ENCODE measurements around the gene EHD4.

The EHD4 gene

DNA sequence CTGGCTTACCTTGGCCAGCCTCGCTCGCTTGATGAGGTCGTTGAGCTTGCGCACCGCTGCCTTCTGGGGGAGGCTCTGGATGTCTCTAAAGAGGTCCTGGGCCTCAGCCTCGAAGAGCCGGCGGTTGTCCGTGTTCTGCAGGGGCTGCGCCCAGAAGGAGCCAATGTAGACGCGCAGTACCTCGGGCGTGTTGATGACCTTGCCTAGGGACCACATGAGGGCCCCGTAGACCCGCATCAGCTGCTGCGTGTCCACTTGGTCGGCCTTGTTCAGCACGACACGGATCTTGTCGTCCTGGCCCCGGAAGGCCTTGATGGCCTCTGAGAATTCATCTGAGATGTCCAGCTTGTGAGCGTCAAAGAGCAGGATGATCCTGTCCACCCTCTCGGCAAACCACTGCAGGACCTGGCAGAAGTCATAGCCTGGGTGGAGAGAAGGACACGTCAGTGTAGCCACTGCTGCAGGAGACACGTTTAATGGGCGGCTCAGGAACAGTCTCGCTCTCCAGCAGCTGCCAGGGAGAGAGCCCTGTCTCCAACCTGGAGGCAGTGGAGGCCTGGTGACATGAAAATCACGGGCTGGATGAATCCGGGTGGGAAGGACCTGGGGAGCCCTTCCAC, 53.0 kb downstream of the EHD4 start:
- DNase-seq (ENCODE audit: low read depth), result no peak

DNA sequence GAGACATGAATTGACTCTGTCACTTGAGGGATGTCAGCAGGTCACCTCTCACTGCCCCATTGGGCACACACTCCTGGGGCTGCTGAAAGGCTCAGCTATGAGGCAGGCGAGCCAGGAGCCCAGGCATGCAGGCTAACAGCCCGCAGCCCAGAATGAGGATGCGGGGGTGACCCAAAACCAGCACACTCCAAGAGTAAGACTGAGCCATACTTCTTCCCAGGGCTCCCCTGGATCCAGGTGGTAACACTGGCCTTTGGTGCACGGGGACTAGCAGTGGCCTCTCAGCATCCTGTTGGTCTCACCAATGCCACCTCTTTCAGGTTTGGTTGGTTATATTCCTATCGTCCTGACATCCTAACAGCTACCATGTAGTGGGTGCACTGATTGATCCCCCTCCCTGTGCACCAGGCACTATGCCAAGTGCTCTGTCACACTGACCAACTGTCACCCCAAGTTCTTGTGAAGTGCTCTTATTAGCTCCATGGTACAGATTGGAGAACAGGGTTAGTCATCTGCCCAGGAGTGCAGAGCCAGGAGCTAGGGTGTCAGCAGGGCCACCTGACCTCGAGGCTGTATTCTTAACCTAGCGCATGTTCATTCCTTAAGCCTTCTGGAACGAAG, 53.7 kb downstream of the EHD4 start:
- no peak for DNase-seq (ENCODE audit: low read depth)

DNA sequence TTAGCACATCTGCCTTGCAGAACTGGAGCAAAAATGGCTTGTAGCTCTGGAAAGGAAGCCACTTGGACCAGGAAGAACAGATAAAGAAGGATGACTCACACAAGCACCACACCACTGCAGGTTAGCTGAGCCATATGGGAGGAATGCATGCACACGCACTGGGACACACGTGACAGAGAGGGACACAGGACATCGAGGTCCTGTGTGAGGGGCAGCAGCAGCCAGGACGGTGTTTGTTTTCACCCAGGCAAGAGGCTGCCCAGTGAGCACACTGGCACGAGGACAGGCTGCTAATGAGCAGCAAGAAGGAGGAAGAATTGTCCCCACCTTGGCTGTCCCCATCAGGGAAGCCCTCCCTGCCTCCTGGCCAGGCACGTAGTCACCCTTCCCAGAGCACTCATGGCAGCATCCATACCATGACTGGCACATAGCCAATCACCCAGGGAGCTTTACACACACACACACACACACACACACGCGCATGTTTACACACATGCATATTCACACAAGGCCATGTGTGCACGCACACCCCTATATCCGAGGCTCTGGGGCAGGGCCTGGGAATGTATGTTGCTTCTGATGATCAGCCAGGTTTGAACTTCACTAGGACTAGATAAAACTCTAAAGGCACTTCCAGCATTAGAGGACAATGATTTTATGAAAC, 54.5 kb downstream of the EHD4 start:
- no peak for DNase-seq (ENCODE audit: low read depth)

DNA sequence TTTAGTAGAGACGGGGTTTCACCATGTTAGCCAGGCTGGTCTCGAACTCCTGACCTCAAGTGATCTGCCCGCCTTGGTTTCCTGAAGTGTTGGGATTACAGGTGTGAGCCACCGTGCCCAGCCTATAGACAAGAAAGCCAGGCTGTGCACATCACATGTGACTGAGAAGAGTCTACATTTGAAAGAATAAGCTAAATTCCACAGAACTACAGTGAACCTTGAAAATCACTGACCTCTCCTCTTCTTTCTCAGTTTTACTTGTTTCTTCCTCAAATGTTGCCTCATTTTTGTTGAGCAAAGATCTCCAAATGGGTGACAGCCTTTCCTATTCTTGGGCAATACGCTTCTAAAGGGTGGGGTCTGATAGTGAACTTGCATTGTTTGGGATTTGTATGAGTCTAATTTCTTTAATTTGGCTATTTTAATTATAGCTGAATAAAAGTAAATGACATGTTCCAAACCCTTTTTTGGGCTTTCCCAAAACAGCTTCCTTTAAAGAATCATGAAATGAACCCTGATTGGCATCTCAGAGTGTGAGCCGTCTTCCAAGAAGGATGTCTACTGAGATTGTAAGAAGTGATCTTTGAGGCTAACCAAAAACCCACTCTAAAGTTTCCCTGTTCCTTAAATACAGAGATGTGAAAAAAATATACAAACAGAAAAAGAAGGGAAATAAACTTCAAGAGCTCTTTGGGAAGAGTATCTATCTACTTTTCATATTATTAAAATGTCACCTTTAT, 56.9 kb downstream of the EHD4 start:
- DNase-seq (ENCODE audit: low read depth), result no peak

DNA sequence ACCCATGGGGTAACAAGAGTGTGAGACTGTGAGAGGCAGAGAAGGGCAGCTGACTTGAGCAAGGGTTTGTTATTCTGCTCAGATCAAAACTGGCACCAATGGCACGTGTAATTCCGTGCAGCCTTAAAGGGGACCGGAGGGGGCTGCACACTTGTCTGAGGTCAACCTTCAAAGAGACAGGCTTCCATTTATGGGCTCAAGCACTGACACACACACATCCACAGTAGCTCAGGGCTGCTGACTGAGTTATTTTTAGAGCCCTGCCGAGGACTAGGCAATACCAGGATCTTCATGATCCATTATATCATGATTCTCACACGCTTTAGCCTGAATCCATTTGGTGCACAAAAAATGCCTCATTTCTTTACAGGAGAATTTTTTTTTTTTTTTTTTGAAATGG, 57.9 kb downstream of the EHD4 start:
- no peak for DNase-seq (ENCODE audit: low read depth)

DNA sequence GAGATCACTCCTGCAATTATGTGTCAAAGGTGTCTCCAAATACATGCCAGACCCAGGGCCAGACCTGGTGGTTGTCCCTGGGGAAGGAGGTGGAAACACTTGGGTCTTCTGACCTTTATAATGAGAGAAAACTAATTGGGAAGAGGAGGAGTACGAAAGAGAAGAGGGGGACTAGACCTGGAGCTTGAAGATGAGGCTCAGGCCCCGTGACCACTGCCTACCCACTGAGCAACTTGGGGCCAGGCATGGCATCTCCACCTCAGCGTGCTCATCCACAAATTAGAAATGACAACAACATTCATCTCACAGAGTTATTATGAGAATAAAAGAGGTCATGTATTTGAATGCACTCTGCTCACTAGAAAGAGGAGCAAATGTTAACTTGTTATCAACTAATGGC, 59.1 kb downstream of the EHD4 start:
- DNase-seq (ENCODE audit: low read depth), result no peak

DNA sequence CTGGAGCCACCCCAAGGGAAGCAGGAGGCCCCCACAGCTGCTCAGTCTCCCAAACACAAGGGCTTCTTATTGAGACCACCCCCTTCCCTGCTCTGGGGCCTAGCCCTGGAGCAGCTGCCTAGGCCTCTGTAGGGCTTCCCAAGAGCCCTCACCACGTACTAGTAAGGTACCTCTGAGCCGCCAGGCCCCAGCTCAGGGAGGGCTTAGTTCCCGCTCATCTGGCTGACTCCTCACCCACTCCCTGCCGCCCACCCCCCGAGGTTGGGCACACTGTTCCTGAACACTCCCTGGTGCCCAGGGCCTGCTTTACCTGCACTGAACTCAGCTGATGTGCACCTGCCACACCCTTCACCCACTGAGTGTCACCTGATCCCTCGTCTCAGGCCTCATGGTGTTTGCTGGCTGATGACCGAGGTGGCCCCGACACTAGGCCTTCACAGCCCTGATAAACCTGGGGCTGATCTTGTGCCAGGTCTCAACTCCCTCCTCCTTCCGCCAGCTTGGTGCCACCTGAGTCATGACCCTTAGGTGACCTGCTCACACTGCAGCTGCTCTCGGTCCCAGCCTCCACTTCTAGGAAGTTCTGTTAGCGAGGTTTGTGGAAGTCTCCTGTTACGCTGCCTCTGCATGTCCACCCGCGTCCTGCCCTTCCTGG, 60.5 kb downstream of the EHD4 start:
- no peak for DNase-seq (ENCODE audit: low read depth)

DNA sequence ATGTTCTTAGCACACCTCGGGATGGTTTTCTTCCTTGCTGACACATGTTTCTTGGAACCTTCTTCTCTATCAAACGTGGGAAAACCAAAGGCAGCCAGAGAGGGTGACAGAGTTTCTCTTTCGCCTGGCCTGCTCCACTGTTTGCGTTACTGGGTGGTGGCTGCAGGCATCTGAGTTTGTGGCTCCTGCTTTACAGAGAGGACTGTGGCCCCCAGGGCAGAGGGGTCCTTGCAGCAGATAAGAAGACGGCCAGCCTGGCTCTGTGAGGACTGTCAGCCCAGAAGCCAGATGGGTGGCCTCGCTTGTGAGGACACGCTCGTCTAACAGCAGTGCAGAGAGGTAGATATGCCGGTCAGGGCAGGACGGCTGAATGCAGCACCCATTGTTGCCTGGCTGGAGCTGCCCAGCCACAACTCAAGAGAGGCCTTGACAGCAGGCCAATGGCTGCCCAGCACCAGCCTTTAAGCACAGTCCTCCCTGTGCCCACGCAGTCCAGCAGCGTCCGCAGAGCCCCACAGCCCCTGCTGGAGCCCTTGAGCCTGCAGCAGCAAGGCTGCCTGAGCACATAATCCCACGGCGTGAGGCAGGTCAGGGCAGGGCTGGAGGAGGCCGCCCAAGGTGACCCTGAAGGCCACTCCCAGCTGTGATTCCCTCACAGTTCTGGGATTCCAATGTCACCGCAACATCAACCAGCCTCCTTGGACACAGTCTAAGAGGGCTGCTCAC, 63.5 kb downstream of the EHD4 start:
- no peak for DNase-seq (ENCODE audit: low read depth)

DNA sequence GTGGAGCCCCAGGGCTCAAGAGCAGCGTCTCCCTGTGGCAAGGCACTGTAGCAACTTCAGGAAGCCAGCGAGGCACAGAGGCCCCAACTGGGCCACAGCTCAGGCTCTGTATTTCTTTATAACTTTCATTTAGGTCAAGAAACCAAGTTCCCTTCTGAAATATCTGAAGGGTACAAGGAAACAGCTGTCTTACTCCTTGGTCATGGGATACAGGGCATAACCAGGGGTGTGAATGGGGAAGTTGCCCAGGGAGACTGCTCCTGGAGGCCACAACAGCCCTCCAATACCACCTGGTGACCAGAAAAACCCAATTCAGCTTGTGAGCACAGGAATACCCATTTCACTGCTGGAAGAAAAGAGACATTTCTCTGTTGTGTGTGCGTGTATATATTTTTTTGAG, 65.2 kb downstream of the EHD4 start:
- DNase-seq (ENCODE audit: low read depth), result no peak

DNA sequence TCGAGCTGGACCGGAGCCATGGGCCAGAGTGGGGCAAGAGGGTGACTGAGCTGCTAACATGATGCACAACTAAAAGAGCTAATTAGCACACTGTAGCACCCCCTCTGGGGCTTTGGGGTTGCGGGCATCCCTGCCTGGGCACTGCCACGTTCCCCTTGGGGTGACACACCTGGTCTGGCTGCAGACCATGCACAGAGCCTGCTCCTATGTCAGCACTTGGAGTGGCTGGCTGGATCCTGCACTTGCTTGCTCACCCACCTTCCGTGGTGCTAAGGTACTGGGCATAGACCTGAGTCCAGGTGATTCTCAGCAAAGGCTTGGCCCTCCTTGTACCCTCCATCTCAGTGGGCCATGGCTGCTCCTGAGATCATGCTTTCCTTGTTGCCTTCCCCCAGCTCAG, 65.7 kb downstream of the EHD4 start:
- no peak for DNase-seq (ENCODE audit: low read depth)

DNA sequence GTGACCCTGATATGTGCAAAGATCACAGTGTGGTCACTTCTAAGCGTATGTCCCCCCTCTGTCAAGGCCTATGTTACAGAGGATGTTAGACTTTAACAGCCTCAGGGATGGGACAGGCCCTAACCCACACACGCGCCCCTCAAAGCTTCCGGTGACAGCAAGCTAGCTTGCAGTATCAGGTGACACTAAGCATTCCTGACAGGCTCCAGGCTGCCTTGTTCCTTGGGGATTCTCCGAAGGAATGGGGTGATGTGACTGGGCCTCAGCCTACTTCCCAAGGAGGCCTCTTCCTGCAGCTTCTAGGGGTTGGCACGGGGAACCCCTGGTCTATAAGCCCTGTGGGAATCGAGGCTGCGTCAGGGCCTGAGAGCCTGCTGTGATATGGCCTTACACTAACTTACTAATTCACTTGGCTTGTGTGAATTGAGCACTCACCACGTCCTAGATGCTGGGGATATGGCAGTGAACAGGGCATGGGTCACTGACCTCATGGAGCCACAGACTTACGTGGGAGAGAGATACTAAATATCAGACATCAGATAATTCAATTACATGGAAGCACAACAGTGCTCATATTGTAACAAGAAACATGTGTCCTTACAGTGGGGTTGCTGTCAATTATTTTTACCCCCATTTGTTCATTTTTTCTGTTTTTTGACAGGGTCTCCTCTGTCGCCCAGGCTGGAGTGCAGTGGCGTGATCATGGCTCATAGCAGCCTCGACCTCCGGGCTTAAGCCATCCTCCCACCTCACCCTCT, 67.1 kb downstream of the EHD4 start:
- no peak for DNase-seq (ENCODE audit: low read depth)

DNA sequence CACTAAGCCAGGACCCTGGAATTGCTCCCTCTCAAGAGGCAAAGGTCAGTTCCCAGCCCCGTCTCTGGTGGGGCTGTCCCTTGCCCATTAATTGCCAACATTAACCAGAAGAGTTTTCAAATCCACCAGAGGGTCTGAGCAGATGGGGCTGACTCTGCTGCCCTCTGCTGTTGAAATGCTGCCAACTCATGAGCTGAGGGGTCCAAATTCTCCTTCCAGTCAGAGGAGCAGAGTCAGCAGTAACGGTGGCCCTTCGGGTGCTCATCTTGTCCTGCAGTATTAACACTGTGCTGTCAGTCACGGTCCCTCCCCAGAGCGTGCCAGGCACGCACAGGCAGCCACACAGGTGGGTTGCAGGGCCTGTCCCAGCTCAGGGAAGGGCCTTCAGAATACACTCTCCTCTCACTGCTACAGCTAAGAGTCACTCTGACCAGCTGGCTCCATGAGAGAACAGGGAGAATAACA, 67.8 kb downstream of the EHD4 start:
- peak; percentile 66 for DNase-seq (ENCODE audit: low read depth)

DNA sequence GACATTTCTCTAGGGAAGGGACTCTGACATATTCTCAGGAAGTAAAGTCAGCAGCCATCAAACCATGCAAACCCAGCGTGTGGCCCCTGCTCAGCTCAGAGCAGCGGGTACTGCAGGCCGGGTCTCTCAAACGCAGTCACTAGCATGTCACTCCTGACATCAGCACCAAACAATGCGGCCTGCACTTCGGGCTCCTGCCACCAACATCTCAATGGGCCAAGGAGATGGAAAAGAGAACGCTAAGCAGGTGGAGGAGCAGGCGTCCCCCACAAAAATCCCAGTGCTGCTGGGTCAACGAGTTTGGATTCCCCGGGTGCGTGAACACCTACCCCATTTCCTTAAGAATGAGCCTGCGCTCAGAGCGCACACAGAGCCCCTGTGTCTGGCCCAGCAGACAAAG, 68.6 kb downstream of the EHD4 start:
- no peak for DNase-seq (ENCODE audit: low read depth)

DNA sequence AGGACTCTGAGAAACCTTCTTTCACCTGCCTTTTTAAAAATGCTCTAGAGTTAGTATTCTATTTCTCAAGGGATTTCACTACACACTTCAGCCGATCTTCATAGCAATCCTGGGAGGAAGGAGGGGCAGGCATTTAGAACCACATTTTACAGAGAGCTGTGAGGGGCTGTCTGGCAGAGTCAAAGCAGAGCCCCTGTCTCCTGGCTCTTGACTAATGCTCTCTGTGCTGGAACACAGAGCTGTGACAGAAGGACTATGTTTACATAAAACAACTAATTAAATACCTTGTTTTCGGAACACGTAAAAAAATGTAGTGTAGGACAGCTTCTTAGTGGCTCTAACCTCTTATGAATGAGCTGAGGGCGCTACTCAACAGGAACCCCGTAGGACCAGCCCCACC, 70.9 kb downstream of the EHD4 start:
- DNase-seq (ENCODE audit: low read depth), result no peak

DNA sequence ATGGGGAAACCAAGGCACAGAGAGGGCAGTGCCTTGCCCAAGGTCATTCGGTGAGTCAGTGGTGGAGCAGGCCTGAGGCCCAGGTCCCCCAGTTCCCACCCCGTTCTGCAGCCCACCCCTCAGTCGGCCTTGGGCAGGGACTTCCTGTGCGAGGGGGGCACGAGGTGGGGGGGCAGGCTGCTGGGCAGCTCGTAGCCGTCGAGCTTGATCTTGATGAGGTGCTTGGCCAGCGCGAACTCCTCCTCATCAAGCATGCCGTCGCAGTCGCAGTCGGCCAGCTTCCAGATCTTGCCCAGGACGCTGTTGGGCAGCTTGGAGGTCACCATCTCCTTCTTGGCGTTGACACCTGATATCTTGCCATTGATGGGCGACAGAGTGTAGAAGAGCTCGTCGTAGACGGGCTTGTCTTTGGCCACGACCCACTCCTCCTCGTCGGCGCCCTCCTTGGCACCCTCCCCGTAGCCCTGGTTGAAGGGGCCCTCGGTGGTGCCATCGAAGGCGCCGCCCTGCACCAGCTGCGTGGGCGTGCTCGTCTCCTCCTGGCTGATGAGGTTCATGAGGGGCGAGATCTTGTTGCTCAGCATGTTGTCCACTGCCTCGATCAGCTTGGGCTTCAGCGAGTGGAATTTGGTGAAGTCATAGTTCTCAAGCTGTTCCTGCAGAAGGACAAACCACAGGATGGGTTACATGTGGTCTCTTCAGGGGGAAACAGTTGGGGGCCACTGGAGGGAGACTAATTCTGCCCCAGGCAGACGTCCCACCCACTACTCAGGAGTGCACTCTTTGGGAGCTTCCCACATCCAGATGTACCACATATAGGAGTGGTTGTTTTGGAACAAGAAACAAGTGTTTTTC, 71.6 kb downstream of the EHD4 start:
- no peak for DNase-seq (ENCODE audit: low read depth)

DNA sequence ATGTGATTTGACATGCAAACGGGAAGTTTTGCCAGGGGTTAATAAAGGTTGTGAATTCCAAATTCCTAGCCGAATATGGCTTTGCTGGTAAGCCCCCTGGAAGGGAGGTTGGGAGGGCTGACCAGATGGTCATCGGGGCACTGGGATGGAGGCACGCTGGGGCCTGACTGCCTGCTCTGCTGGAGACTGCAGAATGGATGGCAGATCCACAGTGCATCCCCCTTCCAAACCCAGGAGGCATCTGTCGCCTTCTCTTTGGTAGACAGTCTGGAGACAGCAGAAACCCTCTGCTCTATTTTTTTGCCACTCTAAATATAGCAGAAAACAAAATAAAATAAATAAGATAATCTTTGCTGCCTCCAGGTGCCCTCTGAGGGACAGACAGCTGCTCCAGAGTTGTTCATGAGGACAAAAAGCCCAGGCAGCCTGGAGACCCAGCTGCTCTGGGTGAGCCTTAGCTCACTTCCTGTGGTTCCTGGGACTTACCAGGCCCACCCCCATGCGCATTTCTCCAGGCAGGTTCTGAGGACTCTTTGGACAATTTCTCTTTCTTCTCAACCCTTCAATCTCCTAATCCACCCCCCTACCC, 72.4 kb downstream of the EHD4 start:
- DNase-seq (ENCODE audit: low read depth), result no peak

DNA sequence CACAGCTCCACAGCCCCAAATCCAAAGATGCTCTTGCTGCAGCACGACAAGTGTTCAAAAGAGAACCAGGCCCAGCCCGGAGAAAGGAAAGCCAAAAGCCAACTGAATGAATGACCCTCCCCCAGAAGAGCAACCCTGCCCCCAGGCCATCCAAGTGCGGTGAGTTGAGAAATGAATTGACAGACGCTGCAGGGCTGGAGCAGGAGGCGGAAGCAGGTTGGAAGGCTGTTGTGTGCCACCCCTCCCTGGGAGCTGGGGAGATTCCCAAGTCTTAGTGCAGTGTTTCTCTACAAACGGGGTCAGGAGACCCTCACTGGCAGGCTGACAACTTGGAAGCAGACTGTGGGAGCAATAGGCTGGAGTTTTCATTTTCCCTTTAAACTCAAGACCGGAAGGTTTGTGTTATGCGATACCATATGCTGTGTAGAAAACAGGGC, 75.0 kb downstream of the EHD4 start:
- no peak for DNase-seq (ENCODE audit: low read depth)

DNA sequence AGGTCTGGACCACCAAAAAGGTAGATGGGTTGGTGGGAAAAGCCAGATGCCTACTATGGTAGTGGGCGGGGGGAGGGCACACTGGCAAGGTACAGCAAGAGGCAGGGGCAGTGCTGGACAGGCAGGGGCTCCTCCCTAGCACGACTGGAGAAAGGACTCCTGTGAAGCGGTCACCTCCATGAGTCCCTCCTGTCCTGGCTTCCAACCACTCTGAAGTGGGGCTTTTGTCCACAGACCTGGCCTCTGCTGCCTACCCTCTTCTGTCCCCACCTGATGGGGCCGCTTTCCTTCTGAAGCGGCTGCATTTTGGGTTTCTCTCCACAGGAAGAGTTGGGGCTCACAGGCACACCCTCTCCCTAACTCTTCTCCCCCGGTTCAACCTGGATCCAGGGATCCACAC, 75.8 kb downstream of the EHD4 start:
- DNase-seq (ENCODE audit: low read depth), result no peak

DNA sequence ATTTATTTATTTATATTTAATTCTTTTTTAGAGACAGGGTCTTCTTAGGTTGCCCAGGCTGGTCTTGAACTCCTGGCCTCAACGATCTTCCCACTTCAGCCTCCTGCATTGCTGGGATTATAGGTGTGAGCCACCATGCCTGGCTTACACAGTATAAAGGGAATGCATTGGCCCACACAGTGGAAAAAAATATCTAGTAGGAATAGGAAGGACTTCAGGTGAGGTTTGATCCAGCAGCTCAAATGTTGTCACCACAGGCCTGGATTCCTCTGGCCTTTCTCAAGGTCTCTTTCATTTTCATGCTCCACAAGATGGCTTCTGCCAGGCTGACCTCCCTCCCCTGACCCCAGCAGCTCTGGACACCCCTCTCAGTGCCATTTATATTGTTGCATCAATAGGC, 76.4 kb downstream of the EHD4 start:
- no peak for DNase-seq (ENCODE audit: low read depth)

DNA sequence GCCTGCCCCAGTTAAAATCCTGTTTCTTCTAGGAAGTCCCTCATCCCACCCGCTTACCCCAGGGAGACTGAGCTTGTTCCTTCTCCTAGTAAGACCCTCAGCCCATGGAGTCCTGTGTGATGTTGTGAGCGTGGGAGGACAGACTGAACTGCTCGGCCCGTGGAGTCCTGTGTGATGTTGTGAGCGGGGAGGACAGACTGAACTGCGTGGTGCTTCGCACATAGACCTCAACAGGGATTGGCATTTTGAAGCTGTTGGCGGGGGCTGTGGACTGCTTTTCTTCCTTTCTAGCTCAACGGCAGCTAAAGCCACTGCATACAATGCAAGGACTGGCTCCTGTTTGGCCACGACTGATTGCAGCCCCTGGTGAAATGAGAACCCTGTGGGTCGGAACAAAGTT, 76.9 kb downstream of the EHD4 start:
- DNase-seq (ENCODE audit: low read depth), result no peak

Data from activated T-cell treated with anti-CD3 and anti-CD28 coated beads for 1 hour (primary cell).